ENCODE data around the gene PLXDC1. TPM values are rescaled to one million over a fixed set of nuclear protein-coding genes. Genes with fewer than 3 reads are reported as not detected.

The PLXDC1 gene
- total RNA-seq, 3 donors from 2014 or later = 11.8 to 37.7 (median 23.1) TPM

DNA sequence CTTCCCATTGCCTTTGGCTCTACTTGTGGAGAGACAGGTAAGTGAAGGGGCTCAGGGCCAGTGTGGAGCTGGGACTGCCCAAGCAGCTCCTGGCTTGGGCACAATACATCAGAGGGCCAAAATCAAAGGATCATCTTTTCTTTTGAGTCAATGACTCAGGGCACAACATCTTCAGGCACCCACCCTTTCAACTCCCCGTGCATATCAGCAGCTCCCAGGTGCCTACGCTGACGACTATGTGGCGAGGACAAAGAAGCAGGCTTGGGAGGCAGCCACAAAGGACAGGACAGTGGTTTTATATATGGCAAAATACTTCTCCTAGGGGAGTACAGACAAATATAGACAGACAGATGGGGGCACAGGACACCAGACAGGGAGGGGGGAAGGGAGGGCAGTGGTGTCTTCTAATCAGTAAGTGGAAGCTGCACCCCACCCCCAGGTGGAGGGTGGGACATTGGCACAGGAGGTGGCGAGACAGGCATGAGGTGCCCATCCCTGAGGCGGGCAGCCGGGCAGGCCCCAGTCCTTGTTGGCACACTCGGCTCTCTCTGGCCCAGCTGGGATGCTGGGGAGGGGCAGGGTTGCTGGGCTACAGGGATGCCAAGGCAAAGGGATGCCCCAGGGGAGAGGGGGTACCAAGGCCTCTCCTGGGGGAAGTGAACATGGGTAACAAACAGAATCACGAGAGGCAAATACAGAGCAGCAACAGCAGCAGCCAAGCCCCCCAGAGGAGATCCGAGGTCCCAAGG is 22.3 kb upstream of the PLXDC1 start:
- Histone ChIP-seq H3K27me3 (no peaks in the 10 kb centered on the region), H3K4me1 (no peaks in the 10 kb centered on the region), H3K4me3 (no peak overlapping the region), H3K36me3 (no peaks in the 10 kb centered on the region), H3K27ac (no peak overlapping the region), H3K9me3 (no peaks in the 10 kb centered on the region)
- TF ChIP-seq POLR2AphosphoS5 (IDR thresholded peaks at IDR 0.05) = no peak
- TF ChIP-seq POLR2A (IDR thresholded peaks at IDR 0.05) = no peak
- TF ChIP-seq, protein P1, sequence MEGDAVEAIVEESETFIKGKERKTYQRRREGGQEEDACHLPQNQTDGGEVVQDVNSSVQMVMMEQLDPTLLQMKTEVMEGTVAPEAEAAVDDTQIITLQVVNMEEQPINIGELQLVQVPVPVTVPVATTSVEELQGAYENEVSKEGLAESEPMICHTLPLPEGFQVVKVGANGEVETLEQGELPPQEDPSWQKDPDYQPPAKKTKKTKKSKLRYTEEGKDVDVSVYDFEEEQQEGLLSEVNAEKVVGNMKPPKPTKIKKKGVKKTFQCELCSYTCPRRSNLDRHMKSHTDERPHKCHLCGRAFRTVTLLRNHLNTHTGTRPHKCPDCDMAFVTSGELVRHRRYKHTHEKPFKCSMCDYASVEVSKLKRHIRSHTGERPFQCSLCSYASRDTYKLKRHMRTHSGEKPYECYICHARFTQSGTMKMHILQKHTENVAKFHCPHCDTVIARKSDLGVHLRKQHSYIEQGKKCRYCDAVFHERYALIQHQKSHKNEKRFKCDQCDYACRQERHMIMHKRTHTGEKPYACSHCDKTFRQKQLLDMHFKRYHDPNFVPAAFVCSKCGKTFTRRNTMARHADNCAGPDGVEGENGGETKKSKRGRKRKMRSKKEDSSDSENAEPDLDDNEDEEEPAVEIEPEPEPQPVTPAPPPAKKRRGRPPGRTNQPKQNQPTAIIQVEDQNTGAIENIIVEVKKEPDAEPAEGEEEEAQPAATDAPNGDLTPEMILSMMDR (IDR thresholded peaks at IDR 0.05) = no peak
- intact Hi-C loops (cut with DNase I; ENCODE audit: low total_unique reads) = no loop called here
- no peak for DNase-seq (ENCODE audit: low spot score in 2 of 2)

DNA sequence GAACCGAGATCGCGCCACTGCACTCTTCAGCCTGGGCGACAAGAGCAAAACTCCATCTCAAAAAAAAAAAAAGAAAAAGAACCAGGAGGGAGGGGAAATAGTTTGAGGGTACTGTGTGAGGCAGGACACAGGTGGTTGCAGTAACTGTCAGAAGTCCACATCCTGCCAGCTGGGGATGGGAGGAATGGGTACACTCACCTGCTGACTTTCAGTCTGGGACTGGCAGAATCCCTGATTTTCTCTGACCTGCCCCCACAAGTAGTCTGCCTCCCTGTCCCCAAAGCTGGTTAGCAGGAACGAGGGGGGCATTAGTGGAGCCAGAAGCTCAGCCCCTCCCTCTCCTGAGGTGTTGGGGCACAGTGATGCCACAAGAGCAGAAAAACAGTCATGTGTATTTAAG is 21.6 kb upstream of the PLXDC1 start:
- Histone ChIP-seq H3K36me3 (no peaks in the 10 kb centered on the region), H3K27ac (no peak overlapping the region), H3K4me1 (no peaks in the 10 kb centered on the region), H3K9me3 (no peaks in the 10 kb centered on the region), H3K27me3 (no peaks in the 10 kb centered on the region), H3K4me3 (no peak overlapping the region)
- no peak for DNase-seq (ENCODE audit: low spot score in 2 of 2)
- TF ChIP-seq POLR2AphosphoS5 (IDR thresholded peaks at IDR 0.05) (no peak), POLR2A (IDR thresholded peaks at IDR 0.05) (no peak)
- TF ChIP-seq, protein P1 (IDR thresholded peaks at IDR 0.05) = no peak
- intact Hi-C loops (cut with DNase I; ENCODE audit: low total_unique reads) = no loop called here

DNA sequence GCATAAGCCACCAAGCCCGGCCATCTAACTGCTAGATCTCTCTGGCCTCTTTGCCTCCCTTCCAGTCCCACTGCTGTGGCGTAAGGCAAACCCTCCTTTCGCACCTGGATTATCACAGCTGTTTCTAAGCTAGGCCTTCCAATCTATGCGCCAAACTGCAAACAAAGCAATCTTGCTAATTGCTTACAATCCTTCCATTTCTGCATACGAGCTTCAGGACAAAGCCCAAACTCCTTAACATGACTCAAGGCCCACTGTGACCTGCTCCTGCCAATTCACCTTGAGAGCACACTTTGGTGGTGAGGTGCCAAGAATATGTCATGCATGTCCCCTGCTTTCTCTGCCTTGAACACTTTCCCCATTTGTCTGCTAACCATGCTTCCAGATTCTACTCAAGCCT is 20.5 kb upstream of the PLXDC1 start:
- no peak overlapping the region for H3K4me3 ChIP-seq
- intact Hi-C loops (cut with DNase I; ENCODE audit: low total_unique reads) = no loop called here
- DNase-seq (ENCODE audit: low spot score in 2 of 2) = no peak
- no peaks in the 10 kb centered on the region for H3K9me3 ChIP-seq
- TF ChIP-seq POLR2AphosphoS5 (IDR thresholded peaks at IDR 0.05) (no peak), POLR2A (IDR thresholded peaks at IDR 0.05) (no peak)
- TF ChIP-seq, protein P1 (IDR thresholded peaks at IDR 0.05) = no peak
- H3K27me3 ChIP-seq = no peaks in the 10 kb centered on the region
- H3K36me3 ChIP-seq = no peaks in the 10 kb centered on the region
- H3K27ac ChIP-seq = no peak overlapping the region
- H3K4me1 ChIP-seq = no peaks in the 10 kb centered on the region

DNA sequence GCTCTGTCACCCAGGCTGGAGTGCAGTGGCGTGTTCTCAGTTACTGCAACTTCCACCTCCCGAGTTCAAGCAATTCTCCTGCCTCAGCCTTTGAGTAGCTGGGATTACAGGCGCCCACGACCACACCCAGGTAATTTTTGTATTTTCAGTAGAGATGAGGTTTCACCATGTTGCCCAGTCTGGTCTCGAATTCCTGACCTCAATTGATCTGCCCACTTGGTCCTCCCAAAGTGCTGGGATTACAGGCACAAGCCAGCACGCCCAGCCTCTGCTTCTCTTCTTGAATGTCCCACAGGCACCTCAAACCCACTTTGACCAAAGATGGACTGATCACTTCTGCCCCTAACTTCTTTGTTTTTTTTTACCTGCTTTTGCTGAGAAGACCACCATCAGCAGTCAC is 19.1 kb upstream of the PLXDC1 start:
- DNase-seq (ENCODE audit: low spot score in 2 of 2) = no peak
- Histone ChIP-seq H3K27me3 (no peaks in the 10 kb centered on the region), H3K9me3 (no peaks in the 10 kb centered on the region), H3K4me1 (no peaks in the 10 kb centered on the region), H3K4me3 (no peak overlapping the region), H3K36me3 (no peaks in the 10 kb centered on the region), H3K27ac (no peak overlapping the region)
- TF ChIP-seq POLR2AphosphoS5 (IDR thresholded peaks at IDR 0.05) (no peak), POLR2A (IDR thresholded peaks at IDR 0.05) (no peak)
- TF ChIP-seq, protein P1 (IDR thresholded peaks at IDR 0.05) = no peak
- intact Hi-C loops (cut with DNase I; ENCODE audit: low total_unique reads) = no loop called here

DNA sequence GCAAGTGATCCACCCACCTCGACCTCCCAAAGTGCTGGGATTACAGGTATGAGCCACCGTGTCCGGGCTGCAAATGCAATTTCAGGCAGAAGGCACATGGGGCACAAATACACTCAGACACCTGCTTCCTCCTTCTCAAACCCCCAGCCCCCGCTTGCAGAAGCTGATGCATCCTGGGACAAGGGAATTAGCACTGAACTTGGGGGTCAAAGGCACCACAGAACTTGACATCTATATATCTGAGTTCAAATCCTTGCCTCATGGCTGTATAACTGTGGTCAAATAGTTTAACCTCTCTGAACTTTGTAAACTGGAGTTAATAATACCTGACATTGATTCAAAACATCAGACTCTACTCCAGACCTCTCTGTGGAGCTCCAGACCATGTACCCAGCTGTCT is 18.7 kb upstream of the PLXDC1 start:
- no peak for TF ChIP-seq POLR2AphosphoS5 (IDR thresholded peaks at IDR 0.05)
- TF ChIP-seq, protein P1 (IDR thresholded peaks at IDR 0.05) = no peak
- no peak for TF ChIP-seq POLR2A (IDR thresholded peaks at IDR 0.05)
- intact Hi-C loops (cut with DNase I; ENCODE audit: low total_unique reads) = no loop called here
- Histone ChIP-seq H3K27ac (no peak overlapping the region), H3K4me3 (no peak overlapping the region), H3K9me3 (no peaks in the 10 kb centered on the region), H3K4me1 (no peaks in the 10 kb centered on the region), H3K27me3 (no peaks in the 10 kb centered on the region), H3K36me3 (no peaks in the 10 kb centered on the region)
- DNase-seq (ENCODE audit: low spot score in 2 of 2) = no peak
